GM20431 (cell line): ENCODE results near the gene ALG8.
"Not testable (repeated sequence)": the region's sequence is repeated elsewhere in the genome, so short reads cannot be mapped to it uniquely, and the experiment has no call there.

Experiments
- in situ Hi-C: fragments of 300-500 bp; cut with MseI, MboI; formaldehyde crosslinking; loops from one replicate; pipeline ENCODE4 v1.15.0; 2020; ENCODE audit warnings: low sequenced_read_pairs; ENCODE audit not compliant: unreplicated experiment

Gene ALG8

GRCh38 chr11:78139422-78140391 lies at the start of gene ALG8:
Gene ALG8 (minus strand): TSS chr11:78139626. CDS start chr11:78139588, 38 bp downstream.
- in situ Hi-C loops: no loop called here

GRCh38 chr11:78188286-78189173 lies 49.1 kb upstream of the ALG8 start, which contains the start of the genes KCTD21 and USP35:
Gene KCTD21 (minus strand): TSS chr11:78188626. CDS start chr11:78174554, 14,072 bp downstream.
Gene USP35 (plus strand): TSS chr11:78188919. CDS start chr11:78196246, 7,327 bp downstream.
- in situ Hi-C loops: no loop called here

- in situ Hi-C loops: no loop called here
Measured at GRCh38 chr11:78187366-78188285, 48.2 kb upstream of the ALG8 start.

GRCh38 chr11:78181185-78181584 lies 41.8 kb upstream of the ALG8 start:
- in situ Hi-C loops: no loop called here

- in situ Hi-C loops: no loop called here
Measured at GRCh38 chr11:78180751-78181150, 41.3 kb upstream of the ALG8 start.

GRCh38 chr11:78179459-78180071 lies 40.1 kb upstream of the ALG8 start:
- in situ Hi-C loops: no loop called here

- in situ Hi-C loops: no loop called here
Measured at GRCh38 chr11:78177216-78177615, 37.8 kb upstream of the ALG8 start.

GRCh38 chr11:78176605-78177141 lies 37.2 kb upstream of the ALG8 start:
- in situ Hi-C loops: no loop called here

GRCh38 chr11:78175862-78176261 lies 36.4 kb upstream of the ALG8 start:
- in situ Hi-C loops: not testable (repeated sequence)

- in situ Hi-C loops: no loop called here
Measured at GRCh38 chr11:78171951-78172350, 32.5 kb upstream of the ALG8 start.

- in situ Hi-C loops: no loop called here
Measured at GRCh38 chr11:78170874-78171549, 31.6 kb upstream of the ALG8 start.

GRCh38 chr11:78170413-78170812 lies 31.0 kb upstream of the ALG8 start:
- in situ Hi-C loops: no loop called here

GRCh38 chr11:78168539-78169477 lies 29.4 kb upstream of the ALG8 start:
- in situ Hi-C loops: no loop called here

GRCh38 chr11:78166855-78167469 lies 27.5 kb upstream of the ALG8 start:
- in situ Hi-C loops: no loop called here

GRCh38 chr11:78164471-78164870 lies 25.0 kb upstream of the ALG8 start:
- in situ Hi-C loops: no loop called here

- in situ Hi-C loops: no loop called here
Measured at GRCh38 chr11:78163828-78164227, 24.4 kb upstream of the ALG8 start.

- in situ Hi-C loops: no loop called here
Measured at GRCh38 chr11:78161962-78162371, 22.5 kb upstream of the ALG8 start.
